ENCODE results near the gene FTCDNL1.

FTCDNL1 gene

DNA sequence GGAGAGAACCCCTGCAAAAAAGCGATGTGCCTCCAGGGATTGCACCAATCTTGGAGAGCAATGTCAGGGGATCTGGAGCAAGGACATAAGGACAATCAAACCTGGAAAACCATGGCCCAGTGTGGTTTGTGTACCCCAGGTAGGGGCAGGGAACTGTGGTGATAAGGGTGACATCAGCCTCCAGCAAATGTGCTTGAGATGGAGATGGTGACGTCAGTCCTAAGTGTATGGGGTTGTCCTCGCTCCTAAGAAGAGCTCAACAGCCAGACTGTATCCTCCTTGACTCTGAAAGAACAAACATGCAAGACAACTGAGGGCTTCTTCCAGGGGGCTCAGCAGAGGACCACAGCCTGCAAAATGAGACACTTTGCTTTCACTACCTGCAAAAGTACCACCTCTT lies 71.4 kb downstream of the FTCDNL1 start:
- DNase-seq (ENCODE audit: low read depth) = no peak
- H3K4me3 ChIP-seq (ENCODE audit: control insufficient read depth, low read depth, low read length) = no peak overlapping the region
- no peak for TF ChIP-seq CTCF (conservative IDR thresholded peaks at IDR 0.05; ENCODE audit: control insufficient read depth, insufficient read depth, low read depth, low read length)

- TF ChIP-seq CTCF (conservative IDR thresholded peaks at IDR 0.05; ENCODE audit: control insufficient read depth, insufficient read depth, low read depth, low read length) = no peak
- DNase-seq (ENCODE audit: low read depth) = no peak
- H3K4me3 ChIP-seq (ENCODE audit: control insufficient read depth, low read depth, low read length) = no peak overlapping the region
These were observed 72.3 kb downstream of the FTCDNL1 start for GRCh38 chr2:199778655-199779054.

DNA sequence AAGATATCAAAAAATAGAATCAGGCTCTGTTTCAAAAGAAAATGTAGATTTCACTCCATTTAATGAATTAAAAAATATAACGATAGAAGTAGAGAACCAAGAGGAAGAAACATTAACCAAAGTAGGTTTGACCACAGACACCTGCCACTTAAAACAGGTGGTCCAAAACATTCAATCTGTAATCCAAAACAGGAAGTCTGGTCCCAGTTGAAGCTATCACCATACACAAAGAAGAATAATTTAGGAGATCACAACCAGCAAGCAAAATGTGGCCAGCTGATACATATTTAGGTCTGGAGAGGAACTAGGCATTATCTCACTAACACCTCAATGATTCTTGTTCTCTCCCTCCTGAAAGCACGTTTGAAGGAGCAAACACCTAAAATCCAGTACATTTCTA lies 73.1 kb downstream of the FTCDNL1 start:
- no peak for DNase-seq (ENCODE audit: low read depth)
- TF ChIP-seq CTCF (conservative IDR thresholded peaks at IDR 0.05; ENCODE audit: control insufficient read depth, insufficient read depth, low read depth, low read length) = no peak

DNA sequence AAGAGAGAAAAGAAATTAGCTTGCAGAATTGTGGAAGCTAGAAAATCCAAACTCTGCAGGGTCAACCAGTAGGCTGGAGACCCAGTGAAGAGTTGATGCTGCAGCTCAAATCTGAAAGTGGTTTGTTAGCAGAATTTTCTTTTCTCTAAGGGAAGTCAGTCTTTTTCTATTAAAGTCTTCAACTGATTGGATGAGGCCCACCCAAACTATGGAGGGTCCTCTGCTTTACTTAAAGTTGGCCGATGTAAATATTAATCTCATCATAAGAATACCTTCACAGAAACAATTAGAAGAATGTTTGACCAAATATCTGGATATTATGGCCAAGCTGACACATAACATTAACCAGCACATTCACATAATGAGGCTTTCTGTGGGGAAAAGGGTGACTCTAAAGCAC lies 73.7 kb downstream of the FTCDNL1 start:
- no peak for TF ChIP-seq CTCF (conservative IDR thresholded peaks at IDR 0.05; ENCODE audit: control insufficient read depth, insufficient read depth, low read depth, low read length)

More for the DNA sequence above, 73.1 kb downstream of the FTCDNL1 start:
- H3K4me3 ChIP-seq (ENCODE audit: control insufficient read depth, low read depth, low read length) = no peak overlapping the region

DNA sequence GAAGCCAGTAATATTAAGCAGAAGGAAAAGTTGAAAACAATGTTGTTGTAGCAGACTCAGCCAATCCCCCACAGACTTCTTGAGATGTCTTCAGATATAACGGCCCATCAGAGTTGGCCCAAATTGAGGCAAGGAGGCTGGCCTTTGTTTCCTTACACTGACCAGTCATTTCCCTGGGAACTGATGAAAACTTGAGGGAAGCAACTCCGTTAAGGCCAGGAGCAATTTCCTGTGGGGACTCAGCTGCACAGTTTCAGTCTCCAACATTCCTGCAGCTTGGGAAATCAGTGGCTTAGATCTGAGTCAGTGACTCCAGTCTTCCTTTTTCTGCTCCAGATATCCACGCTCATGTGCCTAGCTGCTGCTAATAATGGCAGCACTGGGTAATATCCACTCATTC lies 75.7 kb downstream of the FTCDNL1 start:
- H3K4me3 ChIP-seq (ENCODE audit: control insufficient read depth, low read depth, low read length) = no peak overlapping the region
- no peak for TF ChIP-seq CTCF (conservative IDR thresholded peaks at IDR 0.05; ENCODE audit: control insufficient read depth, insufficient read depth, low read depth, low read length)
- DNase-seq (ENCODE audit: low read depth) = peak; percentile 31

More for the DNA sequence above, 73.7 kb downstream of the FTCDNL1 start:
- H3K4me3 ChIP-seq (ENCODE audit: control insufficient read depth, low read depth, low read length) = no peak overlapping the region
- DNase-seq (ENCODE audit: low read depth) = no peak

GRCh38 chr2:199772035-199772976 lies 78.7 kb downstream of the FTCDNL1 start:
- no peak overlapping the region for H3K4me3 ChIP-seq (ENCODE audit: control insufficient read depth, low read depth, low read length)
- no peak for DNase-seq (ENCODE audit: low read depth)
- TF ChIP-seq CTCF (conservative IDR thresholded peaks at IDR 0.05; ENCODE audit: control insufficient read depth, insufficient read depth, low read depth, low read length) = no peak

All from fibroblast of mammary gland (primary cell).